Measurements from ENCODE around the gene CEP112. TPM values are rescaled to one million over a fixed set of nuclear protein-coding genes. Genes with fewer than 3 reads are reported as not detected.

CEP112 gene
- total and polyA plus RNA-seq, 9 of the 15 experiments (the other 6 are each of a cell fraction or from before 2014, with no cell fraction given) = 0.84 TPM; not detected in 8

- Histone ChIP-seq H4K20me1 (replicated peaks; ENCODE audit: control insufficient read depth, insufficient read depth, low read length) (no peaks in the 10 kb centered on the region), H3K27ac (ENCODE audit: extremely low read depth, low read depth, low read length) (no peak overlapping the region), H3K79me2 (ENCODE audit: control insufficient read depth, insufficient read depth, low read length) (no peaks in the 10 kb centered on the region), H3K9me3 (replicated peaks; ENCODE audit: control insufficient read depth, insufficient read depth, low read depth, low read length) (no peaks in the 10 kb centered on the region), H3K9ac (ENCODE audit: insufficient read depth in 1 of 2, low read depth in 2 of 2, low read length in 2 of 2) (no peak overlapping the region), H3K4me3 (no peak overlapping the region), H3K27me3 (ENCODE audit: control insufficient read depth in 2 of 2, insufficient read depth in 2 of 2, low read length in 2 of 2) (peaks cover 6 to 14% of the 10 kb centered on the region in 2 experiments; a peak in 3 of 5 replicates), H3K4me1 (replicated peaks in 1 of 2; ENCODE audit: control insufficient read depth in 2 of 2, insufficient read depth in 2 of 2, low read length in 2 of 2) (no peaks in the 10 kb centered on the region), H3K9me1 (ENCODE audit: control insufficient read depth, insufficient read depth, low read length) (no peaks in the 10 kb centered on the region), H3K4me2 (ENCODE audit: insufficient read depth, low read length) (no peak overlapping the region), H2AFZ (ENCODE audit: low read depth, low read length) (no peak overlapping the region), H3K36me3 (ENCODE audit: control insufficient read depth, insufficient read depth, low read length) (no peaks in the 10 kb centered on the region)
- FAIRE-seq (no peak), ATAC-seq (no peak), DNase-seq (ENCODE audit: extremely low read depth in 1 of 4, low spot score in 3 of 4) (no peak)
- ChIA-PET POLR2A (interaction anchor here (1.2 kb wide), 1 partner anchor 9 kb away, joined by 3 read pairs; no protein-coding TSS in a partner anchor), CTCF (ENCODE audit: low intra/inter-chr PET ratio) (no interaction called here)
- no TSS peak for BruUV-seq (replicated peaks)
- 0% methylated on average over 1 of the region's 1 CpG for WGBS (ENCODE audit: insufficient coverage, low coverage, missing lambda C conversion rate)
- in situ Hi-C loops (cut with MboI) (no loop called here), intact Hi-C loops (cut with micrococcal nuclease) (no loop called here)
- TF ChIP-seq ZFP30 (CRISPR knock-in tag; IDR thresholded peaks at IDR 0.05; ENCODE audit: borderline replicate concordance) = no peak
- no peak for TF ChIP-seq SRSF9 (IDR thresholded peaks at IDR 0.05; ENCODE audit: borderline replicate concordance, low read depth, low read length)
- no peak for TF ChIP-seq MECOM (CRISPR knock-in tag; IDR thresholded peaks at IDR 0.05)
- no peak for TF ChIP-seq TFAM (CRISPR knock-in tag; conservative IDR thresholded peaks at IDR 0.05)
- TF ChIP-seq ATF7 (IDR thresholded peaks at IDR 0.05) = no peak
- TF ChIP-seq BCL6 (CRISPR knock-in tag; IDR thresholded peaks at IDR 0.05) = no peak
- no peak for TF ChIP-seq POLR2AphosphoS5 (IDR thresholded peaks at IDR 0.05; ENCODE audit: control insufficient read depth, insufficient read depth, low read depth, low read length)
- no peak for TF ChIP-seq FOS (IDR thresholded peaks at IDR 0.05; ENCODE audit: extremely low read depth, insufficient read length)
- TF ChIP-seq ELF2 (CRISPR knock-in tag; IDR thresholded peaks at IDR 0.05) = no peak
- no peak for TF ChIP-seq FOXA3 (CRISPR knock-in tag; conservative IDR thresholded peaks at IDR 0.05 in 1 of 2, IDR thresholded peaks at IDR 0.05 in 1 of 2)
- TF ChIP-seq SLC30A9 (CRISPR knock-in tag; IDR thresholded peaks at IDR 0.05) = no peak
- no peak for TF ChIP-seq EWSR1 (IDR thresholded peaks at IDR 0.05; ENCODE audit: borderline replicate concordance, low read depth, partially characterized antibody)
- TF ChIP-seq ZNF165 (CRISPR knock-in tag; IDR thresholded peaks at IDR 0.05; ENCODE audit: borderline replicate concordance) = no peak
- TF ChIP-seq FIP1L1 (IDR thresholded peaks at IDR 0.05; ENCODE audit: low read depth, low read length, poor library complexity, severe bottlenecking) = no peak
- TF ChIP-seq NFE2L1 (tag; IDR thresholded peaks at IDR 0.05; ENCODE audit: borderline replicate concordance, low read depth) = no peak
Observed at GRCh38 chr17:65600518-65600917, 591.4 kb downstream of the CEP112 start.
